ENCODE measurements around the gene SPDYE16. TPM values are rescaled to one million over a fixed set of nuclear protein-coding genes. Genes with fewer than 3 reads are reported as not detected.

Gene SPDYE16, protein sequence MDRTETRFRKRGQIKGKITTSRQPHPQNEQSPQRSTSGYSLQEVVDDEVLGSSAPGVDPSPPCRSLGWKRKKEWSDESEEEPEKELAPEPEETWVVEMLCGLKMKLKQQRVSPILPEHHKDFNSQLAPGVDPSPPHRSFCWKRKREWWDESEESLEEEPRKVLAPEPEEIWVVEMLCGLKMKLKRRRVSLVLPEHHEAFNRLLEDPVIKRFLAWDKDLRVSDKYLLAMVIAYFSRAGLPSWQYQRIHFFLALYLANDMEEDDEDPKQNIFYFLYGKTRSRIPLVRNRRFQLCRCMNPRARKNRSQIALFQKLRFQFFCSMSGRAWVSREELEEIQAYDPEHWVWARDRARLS
- not detected for total RNA-seq

GRCh38 chr7:76543197-76543596, at the start of gene SPDYE16:
SPDYE16 (minus strand) TSS chr7:76543297; CDS start chr7:76541459, 1,838 bp downstream.

GRCh38 chr7:76509931-76510877, 32.9 kb downstream of the SPDYE16 start, which contains the start of gene UPK3B:
UPK3B (plus strand) TSS chr7:76510552; CDS start chr7:76510653, 101 bp downstream.

Small RNAs within 50 kb of the gene (small RNA-seq; reads per million reads assigned to genes)
- gene RF00019 = 0 reads per million in 2 donors

Other genes with a start within 250 kb of the SPDYE16 start
- gene HSPB1, start 240.6 kb downstream of the SPDYE16 start, total RNA-seq = 10 to 100 TPM; 67.8 to 76.3 TPM
- gene YWHAG, start 184.3 kb downstream of the SPDYE16 start, total RNA-seq = 100 to 1,000 TPM in 1 of 2 donors, 10 to 100 TPM in 1; 98.4 to 144 TPM
- under 1 TPM; 0.33 to 0.69 TPM for gene SSC4D, start 133.6 kb downstream of the SPDYE16 start, total RNA-seq
- gene ZP3, start 118.3 kb downstream of the SPDYE16 start, total RNA-seq = 1 to 10 TPM; 1.3 to 2.8 TPM
- gene DTX2, start 81.6 kb downstream of the SPDYE16 start, total RNA-seq = 10 to 100 TPM in 1 of 2 donors, 1 to 10 TPM in 1; 9.6 to 10.7 TPM
- not detected for gene UPK3B, start 32.7 kb downstream of the SPDYE16 start, total RNA-seq
- gene POMZP3, start 84.0 kb upstream of the SPDYE16 start, total RNA-seq = 1 to 10 TPM; 6.9 to 7.3 TPM